Ovary (tissue), 3 donors: ENCODE data around the gene ANKRD40.

Experiments
- CTCF ChIP-seq, 3 donors: fragments of 450-650 bp in 2 of 3; fragments of 200-600 bp in 1 of 3; IDR thresholded peaks; one replicate each; pipeline versions ENCODE4 v1.5.1 to v1.8.0; 2016 to 2022; ENCODE audit warnings: antibody characterized with exemption in 3 of 3, mild to moderate bottlenecking in 1 of 3
- POLR2A ChIP-seq: fragments of 450-650 bp; IDR thresholded peaks from one replicate; pipeline ENCODE4 v1.6.1; 2017; ENCODE audit warnings: antibody characterized with exemption, mild to moderate bottlenecking, moderate library complexity
- donor health status: DM: no; HTN: no; CAD: no.

GRCh38 chr17:50666316-50666715 is 41.4 kb downstream of the ANKRD40 start:
- TF ChIP-seq CTCF (IDR thresholded peaks at IDR 0.05) (no peak), POLR2A (no peak)
